ENCODE measurements around the gene RBBP6. TPM values are rescaled to one million over a fixed set of nuclear protein-coding genes. Genes with fewer than 3 reads are reported as not detected.

The RBBP6 gene
- total RNA-seq, 3 donors from 2014 or later (not counting 1 experiment from before 2014, with no cell fraction given), result 155 to 219 (median 173) TPM

DNA sequence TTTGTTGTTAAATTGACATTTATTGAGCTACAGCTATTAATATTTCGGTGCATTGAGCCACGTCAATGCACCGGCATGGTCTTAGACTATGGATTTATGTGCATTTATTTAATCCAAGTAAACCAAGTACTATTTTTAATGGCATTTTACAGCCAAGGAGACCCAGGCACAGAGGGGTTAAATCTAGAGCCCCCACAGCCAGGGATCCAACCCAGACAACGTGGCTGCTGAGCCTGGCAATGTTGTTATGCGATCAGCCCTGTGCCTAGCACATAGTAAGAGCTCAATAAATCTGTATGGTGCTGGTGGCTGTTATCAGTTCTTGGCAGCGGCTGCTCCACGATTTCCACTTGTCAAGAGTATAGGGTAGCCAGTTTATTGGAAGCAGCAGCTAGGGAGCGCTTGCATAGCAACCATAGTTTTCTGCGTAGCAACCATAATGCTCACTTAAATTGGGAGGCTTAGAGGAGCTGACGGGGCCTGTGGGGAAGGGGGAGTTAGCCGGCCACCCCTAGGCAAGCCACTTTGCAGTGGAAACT, 541 bp upstream of the RBBP6 start:
- peak overlapping the region; percentile 97 for H3K4me3 ChIP-seq (ENCODE audit: low read length)
- peak overlapping the region; percentile 99 for H3K27ac Mint-ChIP-seq
- TF ChIP-seq, protein P1, sequence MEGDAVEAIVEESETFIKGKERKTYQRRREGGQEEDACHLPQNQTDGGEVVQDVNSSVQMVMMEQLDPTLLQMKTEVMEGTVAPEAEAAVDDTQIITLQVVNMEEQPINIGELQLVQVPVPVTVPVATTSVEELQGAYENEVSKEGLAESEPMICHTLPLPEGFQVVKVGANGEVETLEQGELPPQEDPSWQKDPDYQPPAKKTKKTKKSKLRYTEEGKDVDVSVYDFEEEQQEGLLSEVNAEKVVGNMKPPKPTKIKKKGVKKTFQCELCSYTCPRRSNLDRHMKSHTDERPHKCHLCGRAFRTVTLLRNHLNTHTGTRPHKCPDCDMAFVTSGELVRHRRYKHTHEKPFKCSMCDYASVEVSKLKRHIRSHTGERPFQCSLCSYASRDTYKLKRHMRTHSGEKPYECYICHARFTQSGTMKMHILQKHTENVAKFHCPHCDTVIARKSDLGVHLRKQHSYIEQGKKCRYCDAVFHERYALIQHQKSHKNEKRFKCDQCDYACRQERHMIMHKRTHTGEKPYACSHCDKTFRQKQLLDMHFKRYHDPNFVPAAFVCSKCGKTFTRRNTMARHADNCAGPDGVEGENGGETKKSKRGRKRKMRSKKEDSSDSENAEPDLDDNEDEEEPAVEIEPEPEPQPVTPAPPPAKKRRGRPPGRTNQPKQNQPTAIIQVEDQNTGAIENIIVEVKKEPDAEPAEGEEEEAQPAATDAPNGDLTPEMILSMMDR (IDR thresholded peaks at IDR 0.05), result no peak
- WGBS (ENCODE audit: insufficient coverage), result 23% methylated on average over 11 of the region's 11 CpGs
- H3K36me3 ChIP-seq (ENCODE audit: control insufficient read depth, insufficient read depth, low read length), result no peaks in the 10 kb centered on the region
- no peaks in the 10 kb centered on the region for H3K9me3 ChIP-seq (ENCODE audit: control insufficient read depth, insufficient read depth, low read length)
- intact Hi-C loops (cut with micrococcal nuclease), result loop anchor here (10.0 kb wide), 1 partner anchor 196 kb away; no protein-coding TSS in a partner anchor
- no peaks in the 10 kb centered on the region for H3K36me3 Mint-ChIP-seq
- peaks cover 38% of the 10 kb centered on the region in 2 donors for H3K4me1 Mint-ChIP-seq
- no peaks in the 10 kb centered on the region for H3K27me3 ChIP-seq (ENCODE audit: control insufficient read depth, insufficient read depth, low read length)
- no peak for DNase-seq
- H3K27me3 Mint-ChIP-seq (ENCODE audit: low read depth in 2 of 2), result no peaks in the 10 kb centered on the region
- H3K4me3 Mint-ChIP-seq, result peak overlapping the region; percentile 100
- peak overlapping the region; percentile 100 for H3K27ac ChIP-seq (ENCODE audit: low read length)
- no peaks in the 10 kb centered on the region for H3K9me3 Mint-ChIP-seq
- peaks cover 20% of the 10 kb centered on the region for H3K4me1 ChIP-seq (ENCODE audit: control insufficient read depth, insufficient read depth, low read length)
- no peak for ATAC-seq

DNA sequence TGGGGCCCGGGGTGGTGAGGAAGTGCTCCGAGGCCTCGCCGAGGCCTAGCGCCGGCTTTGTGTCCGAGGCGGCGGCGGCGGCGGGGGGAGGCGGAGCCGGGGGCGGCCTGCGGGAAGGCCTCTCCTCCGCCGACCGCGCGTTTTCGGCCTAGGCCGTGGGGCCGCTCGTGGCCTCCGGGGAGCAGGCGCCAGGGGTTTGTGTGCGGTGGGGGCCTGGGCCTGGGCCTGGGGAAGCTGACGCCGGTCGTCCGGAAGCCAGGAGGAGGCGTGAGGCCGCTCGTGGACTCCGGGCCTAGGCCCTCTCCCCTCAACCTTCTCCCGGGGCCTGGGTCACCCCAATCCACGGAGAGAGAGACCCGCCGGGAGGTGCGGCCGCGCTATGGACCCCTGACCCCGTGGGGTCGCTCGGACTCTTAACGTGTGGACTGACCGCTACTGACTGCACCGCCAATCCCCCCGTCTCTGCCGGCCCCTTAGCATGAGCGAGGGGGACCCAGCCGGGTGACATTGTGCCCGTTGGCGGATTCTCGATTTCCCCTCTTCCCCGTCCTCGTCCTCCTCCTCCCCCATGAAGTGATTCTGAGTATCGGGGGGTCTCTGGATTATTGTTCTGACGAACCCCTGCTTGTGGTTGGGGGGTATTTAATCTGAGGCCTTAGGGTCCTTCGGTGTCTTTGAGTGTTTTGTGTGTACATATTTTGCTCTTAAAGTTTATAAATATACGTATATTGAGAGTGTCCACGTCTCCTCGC, 660 bp downstream of the RBBP6 start:
- intact Hi-C loops (cut with micrococcal nuclease), result loop anchor here (10.0 kb wide), 1 partner anchor 195 kb away; no protein-coding TSS in a partner anchor
- Mint-ChIP-seq H3K4me3 (peak overlapping the region; percentile 100), H3K27ac (peak overlapping the region; percentile 99), H3K4me1 (peaks cover 49 to 50% of the 10 kb centered on the region in 2 donors), H3K9me3 (no peaks in the 10 kb centered on the region), H3K27me3 (ENCODE audit: low read depth in 2 of 2) (no peaks in the 10 kb centered on the region), H3K36me3 (no peaks in the 10 kb centered on the region)
- no peaks in the 10 kb centered on the region for H3K27me3 ChIP-seq (ENCODE audit: control insufficient read depth, insufficient read depth, low read length)
- H3K9me3 ChIP-seq (ENCODE audit: control insufficient read depth, insufficient read depth, low read length), result no peaks in the 10 kb centered on the region
- H3K27ac ChIP-seq (ENCODE audit: low read length), result peak overlapping the region; percentile 100
- H3K4me3 ChIP-seq (ENCODE audit: low read length), result peak overlapping the region; percentile 97
- H3K36me3 ChIP-seq (ENCODE audit: control insufficient read depth, insufficient read depth, low read length), result peaks cover 3% of the 10 kb centered on the region
- DNase-seq (peak in 1 of 2 donors; percentile 68), ATAC-seq (peak; percentile 32 to 53 (median 44))
- WGBS (ENCODE audit: insufficient coverage), result under 1% methylated on average over 60 of the region's 64 CpGs
- TF ChIP-seq, protein P1 (IDR thresholded peaks at IDR 0.05), result no peak
- peaks cover 24% of the 10 kb centered on the region for H3K4me1 ChIP-seq (ENCODE audit: control insufficient read depth, insufficient read depth, low read length)

DNA sequence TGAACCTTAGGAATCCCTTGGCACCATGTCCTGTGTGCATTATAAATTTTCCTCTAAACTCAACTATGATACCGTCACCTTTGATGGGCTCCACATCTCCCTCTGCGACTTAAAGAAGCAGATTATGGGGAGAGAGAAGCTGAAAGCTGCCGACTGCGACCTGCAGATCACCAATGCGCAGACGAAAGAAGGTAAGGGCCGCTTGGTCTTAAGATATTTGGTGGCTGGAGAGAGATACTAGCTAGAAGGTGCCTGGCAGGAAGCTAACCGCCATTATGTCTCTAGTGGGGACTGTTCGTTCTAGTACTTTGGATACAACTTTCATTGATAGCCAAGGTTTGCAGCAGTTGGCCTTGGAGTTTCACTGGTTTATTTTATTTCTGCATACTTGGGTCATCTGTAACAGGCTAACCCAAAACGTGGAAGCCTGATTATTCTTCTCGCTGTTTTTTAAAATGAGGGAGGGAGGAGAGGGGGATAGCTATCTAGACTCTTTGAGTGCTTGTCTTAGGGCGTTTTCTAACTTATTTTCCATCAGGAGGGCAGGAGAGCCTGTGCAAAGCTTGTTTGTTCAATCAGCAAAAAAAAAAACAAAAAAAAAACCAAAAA, 1.3 kb downstream of the RBBP6 start:
- DNase-seq (peak; percentile 22 to 52), ATAC-seq (no peak)
- TF ChIP-seq, protein P1 (IDR thresholded peaks at IDR 0.05), result no peak
- Mint-ChIP-seq H3K4me1 (peaks cover 56 to 57% of the 10 kb centered on the region in 2 donors), H3K27me3 (ENCODE audit: low read depth in 2 of 2) (no peaks in the 10 kb centered on the region), H3K36me3 (no peaks in the 10 kb centered on the region), H3K9me3 (no peaks in the 10 kb centered on the region), H3K4me3 (peak overlapping the region; percentile 97), H3K27ac (peak overlapping the region; percentile 99)
- intact Hi-C loops (cut with micrococcal nuclease), result no loop called here
- Histone ChIP-seq H3K27ac (ENCODE audit: low read length) (peak overlapping the region; percentile 100), H3K36me3 (ENCODE audit: control insufficient read depth, insufficient read depth, low read length) (peaks cover 6% of the 10 kb centered on the region), H3K9me3 (ENCODE audit: control insufficient read depth, insufficient read depth, low read length) (no peaks in the 10 kb centered on the region), H3K4me1 (ENCODE audit: control insufficient read depth, insufficient read depth, low read length) (peaks cover 24% of the 10 kb centered on the region), H3K27me3 (ENCODE audit: control insufficient read depth, insufficient read depth, low read length) (no peaks in the 10 kb centered on the region), H3K4me3 (ENCODE audit: low read length) (peak overlapping the region; percentile 97)
- 0% methylated on average over 11 of the region's 12 CpGs for whole genome bisulfite sequencing (ENCODE audit: insufficient coverage)
